IMR-90 (cell line): ENCODE measurements around the gene MRAP. TPM values are rescaled to one million over a fixed set of nuclear protein-coding genes. Genes with fewer than 3 reads are reported as not detected.

ENCODE experiments used
- ATAC-seq: fragments of 200-7000 bp; cut with Tn5 transposase; 2 replicates; pipeline ENCODE4 v1.9.1; 2020; ENCODE audit warnings: low read depth, mild to moderate bottlenecking, moderate library complexity
- BruUV-seq: library from RNA; stranded (reverse); fragments of 400-500 nt; replicated peaks from 2 replicates; lab custom pipeline; 2021; lab: Mats Ljungman, UMichigan
- CTCF ChIA-PET: fragments of 300-600 bp; formaldehyde crosslinking; extraction: SDS; loops from one replicate; lab custom pipeline; 2021; ENCODE audit warnings: antibody characterized with exemption; lab: Yijun Ruan, JAX
- POLR2A ChIA-PET: fragments of 300-600 bp; sonication (Branson Sonifier 250); formaldehyde crosslinking; loops from one replicate; lab custom pipeline; 2022; ENCODE audit warnings: antibody characterized with exemption; ENCODE audit not compliant: unreplicated experiment; lab: Charles Lee
- DNase-seq: peaks from one replicate; pipeline ENCODE4 v3.0.0; 2013
- H2AFZ ChIP-seq: replicated peaks from 2 replicates; pipeline ENCODE3; 2013; ENCODE audit warnings: low read length, mild to moderate bottlenecking; ENCODE audit not compliant: poor library complexity
- H2AK5ac ChIP-seq: 2 replicates; pipeline ENCODE4 v1.6.1; 2013; ENCODE audit warnings: low read depth, low read length, inconsistent platforms
- H2AK9ac ChIP-seq: replicated peaks from 2 replicates; pipeline ENCODE3; 2013; ENCODE audit warnings: mild to moderate bottlenecking, low read depth, low read length, moderate library complexity; ENCODE audit not compliant: poor library complexity
- H2BK120ac ChIP-seq: 2 replicates; pipeline ENCODE4 v1.6.1; 2013; ENCODE audit warnings: low read depth, low read length, inconsistent platforms
- H2BK15ac ChIP-seq: 3 replicates; pipeline ENCODE4 v1.6.1; 2013; ENCODE audit warnings: low read depth, low read length, inconsistent platforms
- H2BK20ac ChIP-seq: 2 replicates; pipeline ENCODE4 v1.6.1; 2013; ENCODE audit warnings: low read depth, mild to moderate bottlenecking, inconsistent platforms, low read length, moderate library complexity
- H2BK5ac ChIP-seq: 2 replicates; pipeline ENCODE4 v1.6.1; 2013; ENCODE audit warnings: mild to moderate bottlenecking, low read depth, low read length, inconsistent platforms; ENCODE audit not compliant: poor library complexity, severe bottlenecking
- H3K14ac ChIP-seq: replicated peaks from 2 replicates; pipeline ENCODE4 v1.6.1; 2013; ENCODE audit warnings: low read depth, low read length, inconsistent platforms
- H3K18ac ChIP-seq: 2 replicates; pipeline ENCODE4 v1.6.1; 2013; ENCODE audit warnings: low read depth, low read length, control low read depth
- H3K23ac ChIP-seq: 2 replicates; pipeline ENCODE4 v1.6.1; 2013; ENCODE audit warnings: low read depth, low read length, inconsistent platforms
- H3K27ac ChIP-seq: 2 replicates; pipeline ENCODE4 v1.5.1; 2013; ENCODE audit warnings: mild to moderate bottlenecking, control low read depth, low read length; ENCODE audit not compliant: insufficient read depth
- H3K27me3 ChIP-seq: 2 replicates; pipeline ENCODE4 v1.6.1; 2013; ENCODE audit warnings: low read length; ENCODE audit not compliant: control insufficient read depth, insufficient read depth
- H3K36me3 ChIP-seq: 2 replicates; pipeline ENCODE4 v1.6.1; 2013; ENCODE audit warnings: low read length, mixed read lengths; ENCODE audit not compliant: control insufficient read depth, insufficient read depth
- H3K4ac ChIP-seq: 2 replicates; pipeline ENCODE4 v1.6.1; 2013; ENCODE audit warnings: low read depth, low read length, inconsistent platforms
- H3K4me1 ChIP-seq: 2 replicates; pipeline ENCODE4 v1.6.1; 2013; ENCODE audit warnings: low read length, mixed read lengths; ENCODE audit not compliant: control insufficient read depth, insufficient read depth
- H3K4me2 ChIP-seq: 2 replicates; pipeline ENCODE4 v1.6.1; 2013; ENCODE audit warnings: low read depth, mild to moderate bottlenecking, control low read depth, low read length, moderate library complexity
- H3K4me3 ChIP-seq: 2 replicates; pipeline ENCODE4 v1.5.1; 2013; ENCODE audit warnings: low read depth, mild to moderate bottlenecking, control low read depth, low read length, moderate library complexity; ENCODE audit not compliant: insufficient read depth
- H3K56ac ChIP-seq: 2 replicates; pipeline ENCODE4 v1.6.1; 2013; ENCODE audit warnings: low read length, inconsistent platforms; ENCODE audit not compliant: insufficient read depth; ENCODE audit errors: extremely low read depth
- H3K79me1 ChIP-seq, 2 experiments: 2 replicates each; pipeline ENCODE4 v1.6.1; 2013; ENCODE audit warnings: low read length in 2 of 2, inconsistent platforms in 1 of 2, low read depth in 1 of 2
- H3K9ac ChIP-seq: 2 replicates; pipeline ENCODE4 v1.6.1; 2013; ENCODE audit warnings: low read depth, low read length, control low read depth
- H3K9me1 ChIP-seq: 2 replicates; pipeline ENCODE4 v1.6.1; 2013; ENCODE audit warnings: low read length, inconsistent platforms; ENCODE audit not compliant: insufficient read depth
- H3K9me3 ChIP-seq: 2 replicates; pipeline ENCODE4 v1.6.1; 2013; ENCODE audit warnings: low read length; ENCODE audit not compliant: control insufficient read depth, insufficient read depth
- H4K20me1 ChIP-seq: 2 replicates; pipeline ENCODE4 v1.6.1; 2013; ENCODE audit warnings: low read length, inconsistent platforms; ENCODE audit not compliant: insufficient read depth
- H4K5ac ChIP-seq: 2 replicates; pipeline ENCODE4 v1.6.1; 2013; ENCODE audit warnings: mild to moderate bottlenecking, low read depth, low read length, control low read depth
- H4K8ac ChIP-seq, 2 experiments: 2 replicates each; pipeline ENCODE4 v1.6.1; 2013; ENCODE audit warnings: low read depth in 2 of 2, low read length in 2 of 2, control low read depth in 1 of 2, inconsistent platforms in 1 of 2
- H4K91ac ChIP-seq: 2 replicates; pipeline ENCODE4 v1.6.1; 2013; ENCODE audit warnings: low read depth, low read length, inconsistent platforms; ENCODE audit not compliant: insufficient read depth
- BHLHE40 ChIP-seq: fragments of 150-350 bp; IDR thresholded peaks from 2 replicates; pipeline ENCODE4 v1.6.1; 2016; ENCODE audit warnings: mild to moderate bottlenecking, low read depth, low read length
- CEBPB ChIP-seq: IDR thresholded peaks from 2 replicates; pipeline ENCODE4 v1.6.1; 2012; ENCODE audit warnings: low read depth, low read length, improper control_type of control experiment
- MAFK ChIP-seq: IDR thresholded peaks from 2 replicates; pipeline ENCODE4 v1.6.1; 2012; ENCODE audit warnings: low read depth, low read length, improper control_type of control experiment
- MXI1 ChIP-seq: IDR thresholded peaks from 2 replicates; pipeline ENCODE4 v1.6.1; 2012; ENCODE audit warnings: low read depth, mild to moderate bottlenecking, low read length, moderate library complexity, borderline replicate concordance
- RFX5 ChIP-seq: IDR thresholded peaks from 2 replicates; pipeline ENCODE4 v1.8.0; 2012; ENCODE audit warnings: low read depth, mild to moderate bottlenecking, low read length, moderate library complexity
- dilution Hi-C: fragments of 300-500 bp; cut with HindIII; formaldehyde crosslinking; loops from one replicate; pipeline ENCODE4 v1.14.3; 2018; ENCODE audit warnings: low sequenced_read_pairs; ENCODE audit not compliant: unreplicated experiment
- in situ Hi-C: fragments of 300-500 bp; cut with MboI; formaldehyde crosslinking; loops from 3 replicates; pipeline ENCODE4 v1.14.3; 2019; ENCODE audit warnings: low sequenced_read_pairs, inconsistent platforms, mixed read lengths
- intact Hi-C: fragments of 100-400 bp; cut with micrococcal nuclease; formaldehyde crosslinking; loops from 2 replicates; pipeline ENCODE4 v1.10.0; 2022
- polyA plus RNA-seq, 3 experiments: library from polyadenylated mRNA; depleted of rRNA; stranded (reverse); fragments of >200 nt; gene quantifications; 2 replicates each; pipeline ENCODE4 v1.2.3, GENCODE V29; 2012; ENCODE audit warnings: low replicate concordance in 1 of 3
- total RNA-seq: library from RNA; depleted of rRNA; stranded (reverse); fragments of >200 nt; gene quantifications from 2 replicates; pipeline ENCODE4 v1.2.3, GENCODE V29; 2012
- TF ChIP-seq, protein P1 (sequence below): fragments of 150-350 bp; IDR thresholded peaks from 2 replicates; pipeline ENCODE4 v1.6.1; 2017; ENCODE audit warnings: mild to moderate bottlenecking, antibody characterized with exemption, low read length, low read depth
- TF ChIP-seq, protein P2 (sequence below): conservative IDR thresholded peaks from 2 replicates; pipeline ENCODE4 v1.5.1; 2012; ENCODE audit warnings: mild to moderate bottlenecking, low read depth, low read length, improper control_type of control experiment
- TF ChIP-seq, protein P3 (sequence below): fragments of 150-350 bp; IDR thresholded peaks from 2 replicates; pipeline ENCODE4 v1.6.1; 2016; ENCODE audit warnings: low read depth, mild to moderate bottlenecking, low read length, moderate library complexity, borderline replicate concordance

MRAP gene
- total and polyA plus RNA-seq, 2 of the 4 experiments (the other 2 are of a cell fraction), result not detected

DNA sequence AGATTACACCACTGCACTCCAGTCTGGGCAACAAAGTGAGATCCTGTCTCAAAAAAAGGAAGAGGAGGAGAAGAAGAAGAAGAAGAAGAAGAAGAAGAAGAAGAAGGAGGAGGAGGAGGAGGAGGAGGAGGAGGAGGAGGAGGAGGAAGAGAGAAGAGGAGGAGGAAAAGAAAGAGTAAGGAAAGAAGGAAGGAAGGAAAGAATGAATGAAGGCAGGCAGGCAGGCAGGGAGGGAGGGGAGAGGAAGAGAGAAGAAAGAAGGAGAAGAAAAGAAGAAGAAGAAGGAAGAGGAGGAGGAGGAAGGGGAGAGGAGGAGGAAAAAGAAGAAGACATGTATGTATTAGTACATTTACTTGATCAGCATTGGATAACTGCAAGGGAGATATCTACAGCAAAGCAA is 46.5 kb upstream of the MRAP start:
- H3K14ac ChIP-seq, result no peak overlapping the region
- H3K9me1 ChIP-seq, result peaks cover 5% of the 10 kb centered on the region; the same call in 1 of the 2 replicates
- in situ Hi-C loops (no loop called here), dilution Hi-C loops (no loop called here), intact Hi-C loops (loop anchor here (10.0 kb wide), 1 partner anchor 257 kb away; no protein-coding TSS in a partner anchor)
- H3K23ac ChIP-seq, result no peak overlapping the region
- ATAC-seq, result no peak
- no peak overlapping the region for H3K56ac ChIP-seq
- no peak overlapping the region for H2BK120ac ChIP-seq
- ChIA-PET CTCF (no interaction called here), POLR2A (no interaction called here)
- H4K20me1 ChIP-seq, result no peaks in the 10 kb centered on the region
- H2BK20ac ChIP-seq, result no peak overlapping the region
- H4K8ac ChIP-seq, result no peak overlapping the region
- peaks cover 7% of the 10 kb centered on the region for H3K27me3 ChIP-seq
- H3K9ac ChIP-seq, result no peak overlapping the region
- no peak overlapping the region for H3K18ac ChIP-seq
- no peak overlapping the region for H2BK5ac ChIP-seq
- no peak overlapping the region for H3K4me2 ChIP-seq
- H3K79me1 ChIP-seq, result no peaks in the 10 kb centered on the region
- H3K27ac ChIP-seq, result no peak overlapping the region
- H3K4me3 ChIP-seq, result no peak overlapping the region
- no peak for TF ChIP-seq CEBPB
- TF ChIP-seq, protein P1, sequence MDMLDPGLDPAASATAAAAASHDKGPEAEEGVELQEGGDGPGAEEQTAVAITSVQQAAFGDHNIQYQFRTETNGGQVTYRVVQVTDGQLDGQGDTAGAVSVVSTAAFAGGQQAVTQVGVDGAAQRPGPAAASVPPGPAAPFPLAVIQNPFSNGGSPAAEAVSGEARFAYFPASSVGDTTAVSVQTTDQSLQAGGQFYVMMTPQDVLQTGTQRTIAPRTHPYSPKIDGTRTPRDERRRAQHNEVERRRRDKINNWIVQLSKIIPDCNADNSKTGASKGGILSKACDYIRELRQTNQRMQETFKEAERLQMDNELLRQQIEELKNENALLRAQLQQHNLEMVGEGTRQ, result no peak
- TF ChIP-seq, protein P2, sequence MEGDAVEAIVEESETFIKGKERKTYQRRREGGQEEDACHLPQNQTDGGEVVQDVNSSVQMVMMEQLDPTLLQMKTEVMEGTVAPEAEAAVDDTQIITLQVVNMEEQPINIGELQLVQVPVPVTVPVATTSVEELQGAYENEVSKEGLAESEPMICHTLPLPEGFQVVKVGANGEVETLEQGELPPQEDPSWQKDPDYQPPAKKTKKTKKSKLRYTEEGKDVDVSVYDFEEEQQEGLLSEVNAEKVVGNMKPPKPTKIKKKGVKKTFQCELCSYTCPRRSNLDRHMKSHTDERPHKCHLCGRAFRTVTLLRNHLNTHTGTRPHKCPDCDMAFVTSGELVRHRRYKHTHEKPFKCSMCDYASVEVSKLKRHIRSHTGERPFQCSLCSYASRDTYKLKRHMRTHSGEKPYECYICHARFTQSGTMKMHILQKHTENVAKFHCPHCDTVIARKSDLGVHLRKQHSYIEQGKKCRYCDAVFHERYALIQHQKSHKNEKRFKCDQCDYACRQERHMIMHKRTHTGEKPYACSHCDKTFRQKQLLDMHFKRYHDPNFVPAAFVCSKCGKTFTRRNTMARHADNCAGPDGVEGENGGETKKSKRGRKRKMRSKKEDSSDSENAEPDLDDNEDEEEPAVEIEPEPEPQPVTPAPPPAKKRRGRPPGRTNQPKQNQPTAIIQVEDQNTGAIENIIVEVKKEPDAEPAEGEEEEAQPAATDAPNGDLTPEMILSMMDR, result no peak
- TF ChIP-seq MAFK, result no peak
- TF ChIP-seq, protein P3, sequence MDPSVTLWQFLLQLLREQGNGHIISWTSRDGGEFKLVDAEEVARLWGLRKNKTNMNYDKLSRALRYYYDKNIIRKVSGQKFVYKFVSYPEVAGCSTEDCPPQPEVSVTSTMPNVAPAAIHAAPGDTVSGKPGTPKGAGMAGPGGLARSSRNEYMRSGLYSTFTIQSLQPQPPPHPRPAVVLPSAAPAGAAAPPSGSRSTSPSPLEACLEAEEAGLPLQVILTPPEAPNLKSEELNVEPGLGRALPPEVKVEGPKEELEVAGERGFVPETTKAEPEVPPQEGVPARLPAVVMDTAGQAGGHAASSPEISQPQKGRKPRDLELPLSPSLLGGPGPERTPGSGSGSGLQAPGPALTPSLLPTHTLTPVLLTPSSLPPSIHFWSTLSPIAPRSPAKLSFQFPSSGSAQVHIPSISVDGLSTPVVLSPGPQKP, result no peak
- no peak for TF ChIP-seq RFX5
- no peak for TF ChIP-seq MXI1
- TF ChIP-seq BHLHE40, result no peak
- no peaks in the 10 kb centered on the region for H3K36me3 ChIP-seq
- no peak overlapping the region for H3K4ac ChIP-seq
- H4K5ac ChIP-seq, result no peak overlapping the region
- peaks cover 18% of the 10 kb centered on the region for H3K4me1 ChIP-seq
- H2AFZ ChIP-seq, result no peak overlapping the region
- no peak overlapping the region for H2AK9ac ChIP-seq
- H3K9me3 ChIP-seq, result no peaks in the 10 kb centered on the region
- BruUV-seq, result no TSS peak
- H2AK5ac ChIP-seq, result no peak overlapping the region
- no peak for DNase-seq
- no peak overlapping the region for H2BK15ac ChIP-seq
- no peak overlapping the region for H4K91ac ChIP-seq
